ENCODE data around the gene NEK4.

- TF ChIP-seq CTCF (IDR thresholded peaks at IDR 0.05; ENCODE audit: low read depth, low read length) (no peak), EZH2phosphoT487 (IDR thresholded peaks at IDR 0.05; ENCODE audit: low read depth) (no peak)
These were observed 82.5 kb downstream of the NEK4 start for GRCh38 chr3:52688266-52688665.
